ENCODE measurements around the gene PIP5K1C. TPM values are rescaled to one million over a fixed set of nuclear protein-coding genes. Genes with fewer than 3 reads are reported as not detected.

PIP5K1C gene
- total RNA-seq, 1 experiment from 2014 or later = 23.6 TPM

GRCh38 chr19:3697671-3698385 lies 2.4 kb downstream of the PIP5K1C start:
- Mint-ChIP-seq H3K4me3 (ENCODE audit: low read depth, unreplicated experiment) (no peak overlapping the region), H3K27ac (ENCODE audit: unreplicated experiment) (no peak overlapping the region), H3K36me3 (ENCODE audit: insufficient read depth, unreplicated experiment) (peaks cover 23% of the 10 kb centered on the region), H3K9me3 (ENCODE audit: low read depth, unreplicated experiment) (no peaks in the 10 kb centered on the region), H3K27me3 (ENCODE audit: unreplicated experiment) (no peaks in the 10 kb centered on the region), H3K4me1 (ENCODE audit: low read depth, unreplicated experiment) (no peaks in the 10 kb centered on the region)
- TF ChIP-seq, protein P1, sequence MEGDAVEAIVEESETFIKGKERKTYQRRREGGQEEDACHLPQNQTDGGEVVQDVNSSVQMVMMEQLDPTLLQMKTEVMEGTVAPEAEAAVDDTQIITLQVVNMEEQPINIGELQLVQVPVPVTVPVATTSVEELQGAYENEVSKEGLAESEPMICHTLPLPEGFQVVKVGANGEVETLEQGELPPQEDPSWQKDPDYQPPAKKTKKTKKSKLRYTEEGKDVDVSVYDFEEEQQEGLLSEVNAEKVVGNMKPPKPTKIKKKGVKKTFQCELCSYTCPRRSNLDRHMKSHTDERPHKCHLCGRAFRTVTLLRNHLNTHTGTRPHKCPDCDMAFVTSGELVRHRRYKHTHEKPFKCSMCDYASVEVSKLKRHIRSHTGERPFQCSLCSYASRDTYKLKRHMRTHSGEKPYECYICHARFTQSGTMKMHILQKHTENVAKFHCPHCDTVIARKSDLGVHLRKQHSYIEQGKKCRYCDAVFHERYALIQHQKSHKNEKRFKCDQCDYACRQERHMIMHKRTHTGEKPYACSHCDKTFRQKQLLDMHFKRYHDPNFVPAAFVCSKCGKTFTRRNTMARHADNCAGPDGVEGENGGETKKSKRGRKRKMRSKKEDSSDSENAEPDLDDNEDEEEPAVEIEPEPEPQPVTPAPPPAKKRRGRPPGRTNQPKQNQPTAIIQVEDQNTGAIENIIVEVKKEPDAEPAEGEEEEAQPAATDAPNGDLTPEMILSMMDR (IDR thresholded peaks at IDR 0.05; ENCODE audit: unreplicated experiment) = no peak
- no TSS peak for BruUV-seq (replicated peaks)
- CTCF ChIA-PET = no interaction called here
- no peak for DNase-seq
- intact Hi-C loops (cut with micrococcal nuclease; ENCODE audit: unreplicated experiment) = no loop called here

DNA sequence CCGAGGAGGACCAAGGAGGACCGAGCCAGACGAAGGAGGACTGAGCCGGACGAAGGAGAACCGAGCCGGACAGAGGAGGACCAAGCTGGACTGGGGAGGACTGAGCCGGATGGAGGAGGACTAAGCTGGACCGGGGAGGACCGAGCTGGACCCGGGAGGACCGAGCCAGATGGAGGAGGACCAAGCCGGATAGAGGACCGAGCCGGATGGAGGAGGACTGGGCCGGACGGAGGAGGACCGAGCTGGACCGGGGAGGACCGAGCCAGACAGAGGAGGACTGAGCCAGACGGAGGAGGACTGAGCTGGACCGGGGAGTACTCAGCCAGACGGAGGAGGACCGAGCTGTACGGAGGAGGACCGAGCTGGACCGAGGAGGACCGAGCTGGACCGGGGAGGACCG lies 3.2 kb downstream of the PIP5K1C start:
- no peaks in the 10 kb centered on the region for H3K27me3 Mint-ChIP-seq (ENCODE audit: unreplicated experiment)
- intact Hi-C loops (cut with micrococcal nuclease; ENCODE audit: unreplicated experiment) = no loop called here
- no peak for DNase-seq
- H3K36me3 Mint-ChIP-seq (ENCODE audit: insufficient read depth, unreplicated experiment) = peaks cover 23% of the 10 kb centered on the region
- TF ChIP-seq, protein P1 (IDR thresholded peaks at IDR 0.05; ENCODE audit: unreplicated experiment) = no peak
- no TSS peak for BruUV-seq (replicated peaks)
- H3K27ac Mint-ChIP-seq (ENCODE audit: unreplicated experiment) = no peak overlapping the region
- no peaks in the 10 kb centered on the region for H3K9me3 Mint-ChIP-seq (ENCODE audit: low read depth, unreplicated experiment)
- no peak overlapping the region for H3K4me3 Mint-ChIP-seq (ENCODE audit: low read depth, unreplicated experiment)
- CTCF ChIA-PET = no interaction called here
- no peaks in the 10 kb centered on the region for H3K4me1 Mint-ChIP-seq (ENCODE audit: low read depth, unreplicated experiment)

GRCh38 chr19:3696660-3696995 lies 3.6 kb downstream of the PIP5K1C start:
- TF ChIP-seq, protein P1 (IDR thresholded peaks at IDR 0.05; ENCODE audit: unreplicated experiment) = no peak
- Mint-ChIP-seq H3K36me3 (ENCODE audit: insufficient read depth, unreplicated experiment) (peaks cover 23% of the 10 kb centered on the region), H3K4me3 (ENCODE audit: low read depth, unreplicated experiment) (no peak overlapping the region), H3K27ac (ENCODE audit: unreplicated experiment) (no peak overlapping the region), H3K4me1 (ENCODE audit: low read depth, unreplicated experiment) (no peaks in the 10 kb centered on the region), H3K9me3 (ENCODE audit: low read depth, unreplicated experiment) (no peaks in the 10 kb centered on the region), H3K27me3 (ENCODE audit: unreplicated experiment) (no peaks in the 10 kb centered on the region)
- DNase-seq = no peak
- BruUV-seq (replicated peaks) = no TSS peak
- intact Hi-C loops (cut with micrococcal nuclease; ENCODE audit: unreplicated experiment) = no loop called here
- CTCF ChIA-PET = no interaction called here

DNA sequence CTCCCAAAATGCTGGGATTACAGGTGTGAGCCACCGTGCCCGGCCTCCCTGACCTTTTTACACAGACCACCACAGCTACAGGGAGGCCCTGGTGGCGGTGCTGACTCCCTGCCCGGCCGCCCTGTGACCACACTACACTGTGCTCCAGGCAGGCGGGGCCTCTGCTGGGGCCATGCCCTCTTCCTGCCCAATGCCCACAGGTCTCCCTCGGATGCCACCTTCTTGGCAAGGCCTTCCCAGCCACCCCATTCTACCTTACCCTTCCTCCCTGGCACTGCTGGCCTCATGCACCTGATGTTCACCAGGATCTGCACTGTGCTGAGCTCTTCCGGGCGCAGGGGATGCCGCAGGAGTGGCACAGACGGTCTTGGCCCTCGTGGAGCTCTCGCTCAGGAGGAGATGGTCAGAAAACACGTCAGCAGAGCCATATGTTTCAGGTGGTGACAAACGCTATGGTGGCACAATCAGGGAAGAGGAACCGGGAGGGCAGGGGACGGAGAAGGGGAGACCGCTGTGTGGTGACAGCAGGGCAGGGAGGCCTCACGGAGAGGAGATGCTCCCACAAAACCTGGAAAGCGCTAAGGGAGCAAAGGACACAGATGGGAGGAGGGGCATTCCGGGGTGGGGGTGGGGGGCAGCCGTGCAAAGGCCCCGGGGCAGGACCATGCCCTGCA lies 4.1 kb downstream of the PIP5K1C start:
- BruUV-seq (replicated peaks) = no TSS peak

More for the DNA sequence above, 4.1 kb downstream of the PIP5K1C start:
- Mint-ChIP-seq H3K4me1 (ENCODE audit: low read depth, unreplicated experiment) (no peaks in the 10 kb centered on the region), H3K4me3 (ENCODE audit: low read depth, unreplicated experiment) (no peak overlapping the region), H3K9me3 (ENCODE audit: low read depth, unreplicated experiment) (no peaks in the 10 kb centered on the region), H3K36me3 (ENCODE audit: insufficient read depth, unreplicated experiment) (peaks cover 23% of the 10 kb centered on the region), H3K27me3 (ENCODE audit: unreplicated experiment) (no peaks in the 10 kb centered on the region), H3K27ac (ENCODE audit: unreplicated experiment) (no peak overlapping the region)
- TF ChIP-seq, protein P1 (IDR thresholded peaks at IDR 0.05; ENCODE audit: unreplicated experiment) = no peak
- no peak for DNase-seq
- CTCF ChIA-PET = interaction anchor here (0.6 kb wide), 1 partner anchor 207 kb away, joined by 3 read pairs; no protein-coding TSS in a partner anchor
- intact Hi-C loops (cut with micrococcal nuclease; ENCODE audit: unreplicated experiment) = no loop called here
